Fibroblast of skin of scalp (primary cell): ENCODE measurements around the gene SESN3.
A peak's percentile ranks its signal among the peaks of the same experiment; 100 is the strongest.
"Not testable (repeated sequence)": the region's sequence is repeated elsewhere in the genome, so short reads cannot be mapped to it uniquely, and the experiment has no call there.

ENCODE experiments used
- DNase-seq: peaks from one replicate; pipeline ENCODE4 v3.0.0-alpha.2; 2013

The SESN3 gene

DNA sequence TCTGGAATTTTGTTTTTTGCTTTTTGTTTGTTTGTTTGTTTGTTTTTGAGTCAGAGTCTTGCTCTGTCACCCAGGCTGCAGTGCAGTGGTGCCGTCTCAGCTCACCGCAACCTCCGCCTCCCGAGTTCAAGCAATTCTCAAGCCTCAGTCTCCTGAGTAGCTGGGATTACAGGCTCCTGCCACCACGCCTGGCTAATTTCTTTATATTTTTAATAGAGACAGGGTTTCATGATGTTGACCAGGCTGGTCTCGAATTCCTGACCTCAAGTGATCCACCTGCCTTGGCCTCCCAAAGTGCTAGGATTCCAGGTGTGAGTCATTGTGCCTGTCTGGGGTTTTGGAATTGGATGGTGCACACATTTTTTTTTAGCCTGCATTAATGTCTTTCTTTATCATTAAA lies 20.9 kb upstream of the SESN3 start:
- not testable (repeated sequence) for DNase-seq

DNA sequence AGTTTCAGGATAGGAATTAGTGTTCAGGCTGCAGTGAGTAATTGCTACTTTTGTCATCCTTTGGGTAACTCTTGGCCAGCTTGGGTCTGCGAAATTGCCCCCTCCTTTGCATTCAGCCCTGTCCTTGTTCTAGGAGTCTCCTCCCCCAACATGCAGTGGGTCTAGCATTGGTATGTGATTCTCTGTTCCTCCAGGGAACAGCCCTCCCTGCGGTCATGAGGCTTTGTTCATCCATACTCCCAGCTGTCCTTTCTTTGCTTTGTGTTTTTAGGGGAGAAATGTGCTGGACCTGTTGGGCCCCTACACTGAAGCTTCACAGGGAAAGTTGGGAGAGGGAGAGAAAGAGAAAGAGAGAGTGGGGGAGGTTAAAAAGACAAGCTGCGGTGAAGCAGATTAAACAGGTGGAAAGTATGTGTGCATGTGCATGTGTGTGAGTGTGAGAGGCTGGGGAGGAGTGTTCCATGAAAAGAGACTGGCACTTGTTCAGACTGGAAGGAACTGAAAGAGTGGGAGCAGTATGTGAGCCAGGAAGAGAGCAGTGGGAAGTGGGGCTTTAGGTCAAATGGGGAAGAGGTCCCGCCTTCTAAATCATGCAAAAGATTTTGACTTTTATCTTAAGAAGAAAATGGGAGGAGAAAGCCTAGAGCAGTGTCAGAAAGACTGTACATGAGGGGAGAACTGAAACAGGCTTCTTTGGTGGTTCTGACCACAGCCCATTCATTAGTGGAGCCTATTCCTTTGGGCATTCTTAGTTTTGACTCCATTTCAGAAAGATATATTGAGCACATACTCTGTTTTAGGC lies 17.9 kb upstream of the SESN3 start:
- DNase-seq: no peak

DNA sequence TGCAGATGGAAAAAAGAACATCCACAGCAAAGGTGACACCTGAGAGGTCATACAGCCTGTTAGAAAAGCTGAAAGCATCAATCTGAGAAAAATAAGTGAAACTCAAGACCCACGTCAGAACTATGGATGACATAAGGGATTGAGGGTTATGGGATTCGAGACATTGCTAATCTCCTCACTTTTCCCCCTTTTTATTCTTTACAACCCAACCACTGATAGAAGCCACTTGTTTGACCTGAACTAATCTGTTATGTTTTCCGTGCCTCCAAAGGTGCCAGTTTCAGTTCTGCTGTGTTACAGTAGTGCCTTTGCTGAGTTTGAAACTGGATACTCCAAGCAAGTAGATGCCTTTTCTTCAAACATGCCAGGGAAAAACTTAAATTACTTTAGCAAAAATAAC lies 16.9 kb upstream of the SESN3 start:
- DNase-seq: no peak

DNA sequence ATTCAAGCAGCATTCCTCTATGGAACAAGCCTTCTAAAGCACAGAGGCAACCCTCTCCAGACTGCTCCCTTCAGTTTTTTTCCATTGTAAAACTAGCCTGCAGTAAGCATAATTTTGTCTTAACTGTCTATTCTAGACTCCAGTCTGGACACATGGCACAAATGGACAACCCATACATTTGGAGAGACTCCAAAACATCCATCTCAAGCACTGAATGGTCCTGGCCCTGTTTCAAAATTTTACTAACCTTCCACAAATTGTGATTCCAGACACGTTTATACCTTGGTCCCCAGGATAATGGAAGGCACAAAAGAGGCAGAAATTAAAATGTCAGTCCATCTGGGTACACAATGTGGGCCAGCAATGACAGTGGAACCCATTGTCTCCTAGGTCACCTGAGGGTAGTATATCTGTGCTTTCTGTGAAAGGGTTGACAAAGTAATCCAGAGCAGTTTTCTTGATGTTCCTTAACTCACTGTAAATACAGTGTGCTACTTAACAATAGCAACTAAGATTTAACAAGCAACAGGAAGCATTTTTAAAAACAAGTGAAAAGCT lies 16.2 kb upstream of the SESN3 start:
- no peak for DNase-seq

DNA sequence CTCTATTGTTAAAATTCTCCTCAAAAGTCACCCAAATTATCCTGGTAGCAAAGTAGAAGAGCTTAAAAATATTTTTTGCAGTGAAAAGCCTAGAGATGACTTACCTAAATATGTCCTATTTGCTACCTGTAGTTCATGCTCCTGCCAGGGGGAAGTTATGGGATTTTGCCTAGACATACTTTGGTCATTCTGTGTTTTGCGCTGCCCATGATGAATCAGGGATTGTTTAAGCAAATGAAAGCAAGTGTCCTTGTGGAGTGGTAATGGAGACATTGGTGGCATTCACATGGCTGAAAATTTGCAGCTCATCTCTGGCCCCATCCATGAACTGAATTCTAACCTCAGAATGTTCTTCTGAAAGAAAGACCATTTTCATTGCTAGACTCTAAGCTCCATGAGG lies 14.6 kb upstream of the SESN3 start:
- no peak for DNase-seq

DNA sequence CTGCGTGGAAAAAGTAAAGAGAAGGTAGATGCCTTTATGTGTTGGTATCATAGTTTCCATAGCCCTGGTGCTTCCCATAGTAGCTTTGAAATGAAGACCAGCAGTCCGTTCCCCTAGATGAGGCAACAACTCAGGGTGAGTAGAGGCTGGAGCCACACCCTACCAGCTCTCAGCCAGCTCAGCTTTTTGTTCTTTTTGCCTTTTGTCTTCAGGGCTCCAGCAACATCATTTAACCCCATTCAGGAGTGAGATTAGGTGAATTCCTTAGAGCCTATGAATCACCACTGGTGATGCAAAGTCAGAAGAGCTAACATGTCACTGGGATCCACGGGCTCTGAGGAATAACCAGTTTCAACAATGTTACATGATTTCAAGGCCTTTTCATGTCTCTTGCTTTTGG lies 14.0 kb upstream of the SESN3 start:
- peak; percentile 40 for DNase-seq

DNA sequence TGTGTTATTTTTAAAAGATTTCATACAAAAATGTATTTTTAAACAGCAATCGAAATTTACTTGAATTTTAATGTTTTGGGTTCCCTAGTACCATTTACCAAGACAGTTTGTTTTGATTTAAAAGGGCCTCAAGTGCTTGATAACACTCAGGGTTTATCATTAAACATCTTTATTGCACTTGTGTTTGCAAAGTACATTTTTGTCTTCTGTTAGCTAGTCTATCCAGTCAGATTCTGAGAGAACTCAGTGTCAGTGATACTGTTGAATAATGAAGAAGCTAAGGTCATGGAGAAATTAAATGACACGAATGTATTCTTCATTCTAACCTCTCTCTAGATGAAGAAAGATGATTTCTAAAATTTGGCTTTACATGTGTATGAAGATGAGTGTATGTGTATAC lies 12.7 kb upstream of the SESN3 start:
- DNase-seq: no peak

DNA sequence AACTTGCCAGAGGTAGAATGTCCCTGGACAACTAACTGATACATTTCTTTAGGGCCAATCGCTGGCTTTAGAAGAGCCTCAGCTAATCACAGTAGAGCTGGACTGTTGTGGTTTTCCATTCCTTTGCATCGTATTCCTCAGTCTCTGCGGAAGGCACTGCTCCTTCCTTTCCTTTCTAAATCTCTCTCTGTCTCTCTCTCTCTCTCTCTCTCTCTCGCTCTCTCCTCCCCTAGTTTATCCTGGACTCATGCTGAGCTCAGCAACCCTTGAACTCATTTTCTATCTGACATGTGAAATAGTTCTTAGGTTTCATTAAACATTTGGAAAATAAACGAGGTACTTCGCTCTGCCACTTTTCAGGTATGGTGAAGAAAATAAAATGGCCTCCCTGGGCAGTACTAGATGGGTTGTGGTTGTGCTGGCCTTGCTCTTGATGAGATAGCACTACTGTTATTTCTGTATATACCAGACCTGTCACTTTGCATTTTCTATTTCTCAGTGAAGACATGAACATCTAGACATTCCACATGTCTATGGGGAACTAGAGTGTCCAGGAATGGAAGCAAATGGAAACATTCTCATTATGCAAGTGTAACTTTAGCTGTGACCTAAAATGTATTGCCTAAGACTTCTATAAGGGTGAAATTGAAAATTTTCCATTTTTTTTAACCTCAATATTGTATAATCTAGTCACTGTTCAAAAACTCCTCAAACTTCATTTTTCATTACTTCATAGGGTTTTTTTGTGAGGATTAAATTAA lies 12.0 kb upstream of the SESN3 start:
- DNase-seq: peak; percentile 37

DNA sequence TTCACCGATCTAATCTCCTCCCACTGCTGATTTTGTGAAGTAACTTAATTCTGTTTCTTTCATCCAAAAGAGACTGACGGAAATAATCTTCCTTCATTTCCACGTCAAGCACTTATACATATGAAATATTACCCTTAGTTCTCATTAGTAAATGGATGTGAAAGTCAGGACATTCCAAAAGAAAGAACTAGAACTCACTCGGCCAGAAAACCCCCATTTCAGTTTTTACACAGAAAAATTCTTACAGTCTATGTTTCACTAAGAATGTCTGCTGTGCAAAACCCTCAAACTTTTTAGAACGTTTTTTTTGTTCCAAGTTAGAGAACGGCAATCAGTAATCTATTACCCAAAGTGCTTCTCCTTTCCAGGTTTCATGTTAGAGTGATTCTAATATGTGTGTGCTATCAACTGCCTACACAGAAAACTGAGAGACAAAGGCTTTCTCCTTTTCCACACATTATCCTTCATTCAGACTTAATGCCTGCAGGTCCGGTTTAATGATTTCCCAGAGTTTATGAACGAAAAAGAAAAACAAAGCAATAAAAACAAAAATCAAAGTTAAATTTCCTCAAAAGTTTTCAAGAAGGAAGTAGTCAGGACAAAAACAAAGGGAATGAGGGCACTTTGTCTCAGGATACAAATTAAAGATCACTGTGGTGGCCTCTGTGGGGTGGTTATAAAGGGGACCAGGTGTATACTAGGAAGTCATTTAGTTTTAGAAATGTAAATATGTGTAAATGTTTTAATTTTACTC lies 11.3 kb upstream of the SESN3 start:
- no peak for DNase-seq

DNA sequence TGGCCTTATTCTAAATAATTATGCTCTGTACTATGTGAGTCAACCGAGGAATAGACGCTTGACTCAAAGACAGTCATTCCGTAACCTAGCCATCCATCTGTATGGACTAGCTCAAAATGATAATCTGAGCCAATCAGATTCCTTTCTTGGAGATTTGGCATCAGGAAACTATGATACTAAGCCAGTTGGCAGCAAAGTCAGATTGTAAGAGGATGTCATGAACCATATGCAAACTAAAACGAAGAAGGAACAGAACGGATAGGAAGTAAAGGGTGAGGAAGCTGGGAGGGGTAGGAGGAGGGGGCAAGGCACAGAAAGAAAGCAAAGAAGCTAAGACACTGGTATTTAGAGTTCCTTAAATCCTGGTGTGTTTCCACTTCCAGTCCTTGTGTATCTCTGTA lies 10.7 kb upstream of the SESN3 start:
- DNase-seq: no peak

DNA sequence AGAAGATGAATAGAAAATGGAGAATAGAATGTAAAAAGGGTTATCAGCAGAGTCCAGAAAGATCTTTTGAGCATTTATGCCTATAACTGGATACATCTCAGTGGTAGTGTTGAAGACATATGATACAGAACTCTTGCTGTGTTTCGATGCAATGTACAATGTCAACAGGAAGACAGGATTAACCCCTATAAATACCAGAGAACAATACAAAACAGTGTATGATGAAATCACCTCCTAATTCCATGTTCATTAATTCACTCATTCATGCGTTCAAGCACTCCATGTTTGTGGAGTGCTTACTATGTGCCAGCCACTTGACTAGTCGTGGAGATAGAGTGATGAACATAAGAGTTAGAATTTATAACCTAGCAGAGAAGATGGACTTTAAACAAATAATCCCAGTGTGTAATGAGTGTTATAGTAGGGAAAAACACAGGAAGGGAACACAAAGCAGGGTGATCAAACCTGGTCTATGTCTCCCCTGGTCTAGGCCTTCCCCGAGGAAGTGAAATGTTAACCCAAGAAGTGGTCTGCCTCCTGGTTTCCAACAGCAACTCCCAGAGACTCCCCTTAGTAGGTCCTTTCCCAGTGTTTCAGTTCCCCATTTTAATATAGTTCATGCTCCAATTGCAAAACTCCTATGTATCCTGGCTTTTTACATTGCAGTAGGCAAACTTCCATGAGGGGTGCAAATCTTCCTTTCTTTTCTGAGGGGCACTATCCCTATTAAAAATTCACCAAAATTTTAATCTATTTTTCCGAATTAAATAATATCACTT lies 9.1 kb upstream of the SESN3 start:
- DNase-seq: no peak

DNA sequence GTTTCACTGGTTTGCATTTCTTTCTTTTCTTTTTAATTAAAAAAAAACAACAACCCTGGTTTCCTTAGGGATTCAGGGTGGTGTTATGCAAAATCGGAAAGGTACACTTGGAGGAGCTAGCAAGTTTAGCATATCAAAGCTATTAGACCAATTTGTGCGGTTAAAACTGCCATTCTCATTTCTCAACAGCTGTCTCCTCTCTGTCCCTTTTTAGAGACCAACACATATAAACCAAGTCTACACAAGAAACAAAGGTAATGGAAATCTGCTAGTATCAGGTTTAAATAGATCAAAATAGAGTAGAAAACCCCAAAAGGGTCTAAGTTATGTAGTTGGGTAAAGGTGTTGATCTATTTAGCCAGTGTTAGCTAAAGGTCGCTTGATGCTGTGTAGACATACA lies 1.7 kb upstream of the SESN3 start:
- no peak for DNase-seq

DNA sequence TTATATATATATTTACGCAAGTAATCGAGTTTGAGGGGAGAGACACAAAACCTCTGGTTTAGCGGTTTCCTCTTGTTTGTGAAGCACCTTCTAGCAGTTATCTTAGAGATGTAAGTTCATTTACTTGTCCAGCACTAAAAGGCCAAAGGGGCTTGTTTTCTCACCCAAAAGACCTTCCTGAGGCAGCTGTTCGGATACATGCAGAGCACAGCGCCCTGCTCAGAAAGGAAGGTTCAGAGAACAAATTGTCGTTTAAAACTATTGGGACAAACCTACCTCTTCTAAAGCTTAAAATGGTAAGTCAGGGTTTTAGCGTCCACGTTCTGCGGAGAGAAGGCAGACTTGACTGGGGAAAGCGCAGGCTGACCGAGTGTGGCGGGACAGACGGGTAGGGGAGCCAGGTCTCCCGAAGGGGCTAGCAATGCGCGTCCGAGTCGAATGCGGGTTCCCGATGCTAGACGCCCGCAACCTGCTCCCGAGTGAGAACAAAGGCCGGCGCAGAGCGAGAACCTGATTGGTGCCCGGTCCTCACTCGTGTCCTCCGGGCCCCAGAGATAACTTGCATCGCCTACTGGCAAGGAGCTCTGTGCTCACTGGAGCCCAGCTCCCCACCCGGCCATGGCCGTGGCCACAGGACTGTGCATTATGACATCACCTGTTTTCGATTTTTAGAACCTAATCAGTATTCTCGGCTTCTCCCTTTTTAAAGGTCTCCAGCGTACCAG lies 1.0 kb upstream of the SESN3 start:
- DNase-seq: peak; percentile 34

DNA sequence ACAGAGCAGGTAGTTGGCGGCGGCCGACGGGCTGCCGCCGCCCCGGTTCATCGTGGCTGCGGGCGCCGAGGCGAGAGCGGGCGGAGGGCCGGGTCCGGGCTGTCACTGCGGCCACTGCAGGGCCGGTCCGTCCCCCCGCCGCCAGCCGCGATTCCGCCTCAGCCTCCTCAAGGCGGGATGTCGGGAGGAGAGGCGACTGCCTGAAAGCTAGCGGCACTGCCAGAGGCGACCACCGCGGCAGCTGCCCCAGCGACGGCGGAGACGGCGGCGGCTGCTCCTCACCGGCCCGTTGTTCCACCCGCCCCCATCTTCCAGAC lies 234 bp downstream of the SESN3 start:
- DNase-seq: no peak

DNA sequence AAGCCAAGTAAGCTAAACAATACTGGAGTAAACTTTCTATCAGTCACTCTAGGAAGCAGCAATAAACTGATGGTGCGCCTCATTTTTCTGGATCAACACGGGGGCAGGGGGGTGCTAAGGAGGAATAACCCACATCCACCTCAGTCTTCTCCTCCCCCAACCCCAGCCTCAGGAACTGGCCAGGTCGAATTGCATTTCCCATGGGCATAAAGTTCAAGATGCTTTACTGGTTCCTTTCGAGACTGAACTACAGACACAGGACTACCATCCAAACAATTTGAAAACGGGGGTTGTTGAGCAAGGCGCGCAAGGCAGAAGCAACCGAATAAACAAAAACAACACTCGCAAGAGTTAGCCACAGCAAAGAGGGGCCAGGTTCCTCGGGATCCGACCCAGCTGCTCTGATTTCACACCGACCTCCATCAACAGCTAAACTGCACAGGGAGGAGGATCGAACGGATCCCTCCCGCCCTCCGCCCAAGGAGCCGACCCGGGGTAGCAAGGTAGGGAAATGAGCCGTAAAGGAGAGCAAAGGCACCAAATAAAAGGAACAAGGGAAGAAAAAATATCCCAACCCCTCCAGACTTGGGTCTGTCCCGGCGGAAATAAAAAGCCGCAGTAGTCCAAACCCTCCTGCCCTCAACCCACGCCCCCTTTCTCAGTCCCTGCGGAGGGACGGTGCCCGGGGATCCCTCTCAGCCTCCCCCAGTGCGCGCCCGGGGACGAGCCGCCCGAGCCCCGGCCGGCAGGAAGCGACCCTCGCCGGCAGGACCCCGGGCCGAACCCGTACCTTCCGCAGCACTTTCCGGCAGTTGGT lies 801 bp downstream of the SESN3 start:
- no peak for DNase-seq

DNA sequence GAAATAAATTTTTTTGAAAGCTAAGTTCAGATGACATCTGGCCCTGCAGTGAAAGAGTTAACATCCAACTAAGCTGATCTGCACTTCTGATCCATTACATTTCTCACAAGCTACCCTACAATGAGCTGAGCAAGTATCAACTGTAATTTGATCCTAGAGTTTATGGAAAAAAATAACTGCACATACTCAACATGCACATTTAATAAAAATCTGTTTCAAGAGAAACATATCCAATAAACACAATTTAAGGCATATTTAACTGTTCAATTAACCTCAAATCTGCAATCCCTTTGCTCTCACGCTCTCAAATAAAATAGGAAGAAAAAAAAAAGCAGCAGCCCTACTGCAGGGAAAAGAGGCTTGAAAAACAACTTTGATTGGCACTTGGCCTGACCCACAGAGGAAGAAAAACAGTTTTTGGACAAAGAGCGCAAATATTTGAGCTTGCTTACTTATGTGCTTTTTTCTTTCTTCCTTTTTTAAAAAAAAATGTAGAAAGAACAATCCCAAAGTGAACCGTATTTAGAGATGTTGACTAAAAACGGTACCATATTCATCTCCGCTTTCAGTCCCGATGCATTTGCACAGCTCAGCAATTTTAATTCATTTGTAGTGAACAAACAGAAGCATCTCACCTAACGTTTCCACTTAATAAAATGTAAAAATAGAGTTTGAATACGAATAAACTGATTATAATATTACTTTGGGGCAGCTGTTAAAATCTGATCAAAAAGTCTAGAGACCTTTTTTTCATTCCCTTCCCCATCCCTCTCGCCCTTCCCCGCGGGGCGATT lies 1.6 kb downstream of the SESN3 start:
- peak; percentile 22 for DNase-seq

DNA sequence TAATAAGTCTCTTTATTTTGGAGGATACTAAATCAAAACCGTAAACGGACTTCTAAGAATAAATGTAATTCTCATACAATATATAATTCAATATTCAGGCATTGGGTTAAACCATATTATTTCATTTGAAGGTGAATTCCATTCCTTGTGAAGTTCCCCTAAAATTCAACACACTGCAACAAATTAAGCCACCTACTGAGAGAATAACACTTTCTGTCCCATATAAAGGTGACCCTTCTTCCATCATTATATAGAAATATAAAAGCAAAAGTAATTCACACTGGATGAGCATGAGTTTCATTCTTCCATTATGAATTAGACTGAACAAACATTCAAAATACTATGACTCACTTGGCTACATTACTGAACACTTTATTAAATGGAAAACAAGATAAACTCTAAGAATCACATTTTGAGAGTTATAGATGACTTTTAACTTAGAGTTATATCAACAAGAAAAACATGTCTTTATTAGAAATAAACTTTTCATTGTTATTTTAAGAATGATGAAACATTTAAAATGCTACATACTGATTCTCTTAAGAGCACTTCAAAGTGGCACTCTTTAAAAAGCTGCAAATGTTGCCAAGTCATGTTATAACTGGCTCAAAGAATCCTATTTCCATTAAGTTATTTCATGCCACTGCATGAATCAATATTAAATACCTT lies 2.8 kb downstream of the SESN3 start:
- no peak for DNase-seq

DNA sequence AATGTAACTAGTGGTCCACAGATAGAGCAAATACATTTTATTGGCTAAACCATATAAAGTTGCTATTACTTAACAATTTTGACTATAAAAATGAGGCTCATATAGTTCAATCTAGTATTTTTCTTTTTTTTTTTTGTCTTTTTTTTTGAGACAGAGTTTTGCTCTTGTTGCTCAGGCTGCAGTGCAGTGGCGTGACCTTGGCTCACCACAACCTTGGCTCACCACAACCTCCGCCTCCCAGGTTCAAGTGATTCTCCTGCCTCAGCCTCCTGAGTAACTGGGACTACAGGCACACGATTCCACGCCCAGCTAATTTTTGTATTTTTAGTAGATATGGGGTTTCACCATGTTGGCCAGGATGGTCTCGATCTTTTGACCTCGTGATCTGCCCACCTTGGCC lies 3.9 kb downstream of the SESN3 start:
- not testable (repeated sequence) for DNase-seq

DNA sequence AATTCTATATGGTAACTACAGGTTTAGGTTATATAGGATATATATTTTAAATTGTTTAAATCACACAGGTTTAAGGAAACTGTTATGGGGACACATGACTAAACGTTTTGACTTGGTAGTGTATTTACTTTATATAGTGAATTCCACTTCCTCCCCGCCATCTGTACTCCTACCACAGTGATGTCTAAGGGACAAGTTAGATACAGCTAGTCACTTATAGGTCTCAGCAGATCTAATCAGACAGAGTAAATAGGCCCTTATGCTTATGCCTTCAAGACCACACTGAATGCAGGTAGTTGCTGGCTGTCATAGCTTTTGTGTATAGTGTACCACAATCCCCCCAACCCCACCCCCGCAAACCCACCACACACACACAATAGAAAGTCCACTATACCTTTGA lies 8.2 kb downstream of the SESN3 start:
- no peak for DNase-seq
